PC-3 (cell line): ENCODE data around the gene GRPR.

Experiments
- EZH2 ChIP-seq: fragments of 300-600 bp; sonication (generic); IDR thresholded peaks from one replicate; pipeline ENCODE4 v1.6.1; 2017; ENCODE audit warnings: antibody characterized with exemption, mild to moderate bottlenecking, low read length; ENCODE audit not compliant: unreplicated experiment
- EZH2phosphoT487 ChIP-seq: fragments of 300-600 bp; sonication (generic); IDR thresholded peaks from 2 replicates; pipeline ENCODE4 v1.6.1; 2018; ENCODE audit warnings: mild to moderate bottlenecking, antibody characterized with exemption, low read length, borderline replicate concordance
- TF ChIP-seq, protein P1 (sequence below): fragments of 300-600 bp; sonication (generic); conservative IDR thresholded peaks from 2 replicates; pipeline ENCODE4 v1.5.1; 2017; ENCODE audit warnings: antibody characterized with exemption, low read depth, mild to moderate bottlenecking, low read length

DNA sequence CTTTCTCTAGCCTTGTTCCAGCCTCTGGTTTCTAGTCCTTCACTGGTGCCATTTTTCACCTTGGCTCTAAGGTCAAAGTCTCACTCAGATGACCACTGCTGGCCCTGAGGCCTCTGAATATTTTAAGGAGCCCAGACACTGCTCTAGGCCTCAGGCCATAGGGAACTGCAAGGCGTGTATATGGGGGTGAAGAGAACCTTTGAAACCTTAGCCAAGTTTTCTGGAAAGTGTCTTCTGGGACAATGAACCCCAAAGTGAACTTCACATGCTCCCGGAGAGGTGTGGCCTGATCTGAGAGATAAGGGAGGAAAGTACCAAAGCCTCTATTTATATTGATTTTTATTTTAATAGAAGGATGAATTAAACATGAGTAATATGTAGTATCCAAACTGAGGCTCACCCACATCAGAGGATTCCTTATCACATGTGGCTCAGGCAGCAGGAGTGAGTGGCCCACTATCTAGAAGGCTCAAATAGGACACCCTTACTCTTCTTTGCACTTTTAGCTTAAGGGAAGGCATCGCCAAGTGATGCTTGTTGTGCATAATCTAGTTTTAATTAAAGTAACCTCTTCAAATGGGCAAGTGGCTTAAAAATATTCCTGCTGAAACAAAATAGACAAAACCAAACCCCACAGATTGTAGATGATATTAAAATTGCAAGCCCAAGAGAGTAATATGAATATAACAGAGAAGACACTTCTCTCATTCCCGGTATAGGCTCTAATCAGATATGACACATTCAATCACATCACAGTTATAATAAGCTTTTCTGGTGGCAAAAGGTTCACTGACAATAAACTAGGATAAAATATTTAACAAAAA, 18.3 kb downstream of the GRPR start:
- TF ChIP-seq, protein P1, sequence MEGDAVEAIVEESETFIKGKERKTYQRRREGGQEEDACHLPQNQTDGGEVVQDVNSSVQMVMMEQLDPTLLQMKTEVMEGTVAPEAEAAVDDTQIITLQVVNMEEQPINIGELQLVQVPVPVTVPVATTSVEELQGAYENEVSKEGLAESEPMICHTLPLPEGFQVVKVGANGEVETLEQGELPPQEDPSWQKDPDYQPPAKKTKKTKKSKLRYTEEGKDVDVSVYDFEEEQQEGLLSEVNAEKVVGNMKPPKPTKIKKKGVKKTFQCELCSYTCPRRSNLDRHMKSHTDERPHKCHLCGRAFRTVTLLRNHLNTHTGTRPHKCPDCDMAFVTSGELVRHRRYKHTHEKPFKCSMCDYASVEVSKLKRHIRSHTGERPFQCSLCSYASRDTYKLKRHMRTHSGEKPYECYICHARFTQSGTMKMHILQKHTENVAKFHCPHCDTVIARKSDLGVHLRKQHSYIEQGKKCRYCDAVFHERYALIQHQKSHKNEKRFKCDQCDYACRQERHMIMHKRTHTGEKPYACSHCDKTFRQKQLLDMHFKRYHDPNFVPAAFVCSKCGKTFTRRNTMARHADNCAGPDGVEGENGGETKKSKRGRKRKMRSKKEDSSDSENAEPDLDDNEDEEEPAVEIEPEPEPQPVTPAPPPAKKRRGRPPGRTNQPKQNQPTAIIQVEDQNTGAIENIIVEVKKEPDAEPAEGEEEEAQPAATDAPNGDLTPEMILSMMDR, result no peak
- no peak for TF ChIP-seq EZH2
- no peak for TF ChIP-seq EZH2phosphoT487
